ENCODE measurements around the gene HOXC9. TPM values are rescaled to one million over a fixed set of nuclear protein-coding genes. Genes with fewer than 3 reads are reported as not detected.

HOXC9 gene
- total and polyA plus RNA-seq, 12 donors: not detected

DNA sequence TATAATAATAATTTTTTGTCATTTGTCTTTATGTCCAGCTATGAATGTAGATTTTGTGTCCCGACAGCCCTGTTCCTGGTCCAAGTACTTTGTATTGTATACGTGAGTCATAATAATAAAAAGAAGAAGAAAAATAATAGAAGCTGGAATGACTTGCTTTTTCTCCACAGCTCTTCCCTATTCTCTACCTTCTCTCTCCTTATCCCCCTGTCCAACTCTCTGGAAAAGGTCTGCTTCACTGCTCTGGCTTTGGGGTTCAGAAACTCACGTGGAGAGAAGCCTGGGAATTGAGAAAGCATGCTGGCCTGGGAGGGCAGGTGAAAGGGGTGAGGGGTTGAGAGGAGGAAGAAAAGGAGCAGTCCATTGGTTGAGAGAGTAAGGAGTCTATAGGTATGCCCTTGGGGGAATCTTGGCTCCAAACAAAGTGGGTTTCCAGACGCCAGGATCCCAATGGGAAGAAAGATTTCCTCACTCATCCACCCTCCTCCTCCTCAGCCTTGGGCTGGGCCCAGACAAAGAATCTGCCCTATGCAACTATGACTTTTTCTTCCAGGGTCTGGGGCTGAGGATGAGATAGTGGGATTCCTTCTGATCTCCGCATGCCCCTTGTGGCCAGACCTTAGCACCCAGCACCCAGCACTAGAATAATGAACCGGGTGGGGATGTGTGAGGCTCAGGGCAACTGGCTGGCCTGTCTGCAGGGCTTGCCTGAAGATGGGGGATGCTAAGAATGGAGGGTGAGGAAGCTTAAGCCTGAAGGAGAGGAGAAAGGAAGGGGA, 12.9 kb downstream of the HOXC9 start:
- intact Hi-C loops (cut with DNase I): loop anchor here in 1 of 10 donors (10.0 kb wide), 1 partner anchor 342 kb away; no protein-coding TSS in a partner anchor
- no peak overlapping the region for H3K4me3 ChIP-seq
- no peaks in the 10 kb centered on the region for H3K36me3 ChIP-seq
- peaks cover 7 to 27% (median 20%) of the 10 kb centered on the region in 9 donors for H3K4me1 ChIP-seq
- DNase-seq: no peak
- H3K9me3 ChIP-seq: no peaks in the 10 kb centered on the region
- no peak for ATAC-seq
- WGBS, 2 donors: 12 to 23% methylated on average over 6 of the region's 6 CpGs
- peaks cover 46 to 98% (median 96%) of the 10 kb centered on the region in 7 donors for H3K27me3 ChIP-seq
- H3K27ac ChIP-seq: no peak overlapping the region
- no peak for TF ChIP-seq CTCF (IDR thresholded peaks at IDR 0.05)

- no peak for ATAC-seq
- H3K4me3 ChIP-seq: peak overlapping the region in 1 of 10 donors; percentile 13
- H3K9me3 ChIP-seq: no peaks in the 10 kb centered on the region
- intact Hi-C loops (cut with DNase I): loop anchor here in 1 of 10 donors (10.0 kb wide), 1 partner anchor 340 kb away; no protein-coding TSS in a partner anchor
- peaks cover 41 to 100% (median 98%) of the 10 kb centered on the region in 7 donors for H3K27me3 ChIP-seq
- no peak for TF ChIP-seq CTCF (IDR thresholded peaks at IDR 0.05)
- no peak overlapping the region for H3K27ac ChIP-seq
- DNase-seq: no peak
- H3K36me3 ChIP-seq: no peaks in the 10 kb centered on the region
- H3K4me1 ChIP-seq: peaks cover 5 to 35% (median 24%) of the 10 kb centered on the region in 9 donors
- 3 to 7% methylated on average over 36 of the region's 36 CpGs for WGBS, 2 donors
These were observed 14.5 kb downstream of the HOXC9 start for GRCh38 chr12:54014377-54015017.

DNA sequence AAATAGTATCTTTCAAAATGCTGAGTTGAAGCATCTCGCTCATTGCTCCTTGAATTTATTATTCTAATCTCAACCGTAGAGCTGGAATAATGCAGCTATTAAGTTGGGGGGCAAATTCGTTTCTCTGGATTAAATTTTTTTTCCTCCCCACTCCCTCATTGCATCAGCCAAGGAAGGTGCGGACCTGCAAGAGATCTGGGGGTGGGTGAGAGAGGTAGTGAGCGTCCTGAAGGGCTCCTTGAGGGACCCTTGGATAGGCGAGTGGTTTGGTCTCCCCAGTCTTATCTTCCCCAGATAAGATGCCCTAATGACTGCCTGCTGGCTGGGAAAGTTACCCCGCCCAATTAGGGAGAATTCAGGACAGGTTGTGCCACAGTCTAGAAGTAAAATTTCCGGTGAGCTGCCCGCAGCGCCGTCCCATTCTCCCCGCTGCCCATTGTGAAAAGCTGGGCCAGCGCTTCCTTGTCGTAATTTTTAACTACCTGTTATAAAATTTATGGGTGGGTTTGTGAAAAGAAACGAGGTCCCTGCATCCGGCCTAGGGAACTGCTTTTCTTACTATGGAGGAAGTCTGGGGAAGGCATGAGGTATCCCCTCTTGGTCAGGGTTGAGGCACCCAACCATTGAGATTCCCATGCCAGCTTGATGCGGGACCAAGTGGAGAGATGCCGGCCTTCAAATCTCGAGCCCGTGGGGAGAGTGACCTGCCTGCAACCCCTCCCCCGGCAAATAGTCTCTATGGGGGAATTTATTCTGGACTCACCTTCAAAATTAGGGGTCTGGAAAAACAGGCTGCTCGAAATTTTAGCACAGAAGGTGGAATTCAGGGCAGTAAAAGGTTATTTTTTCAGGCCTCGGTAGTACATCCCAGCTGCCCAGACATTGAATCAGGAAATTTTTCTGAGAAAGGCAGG, 15.3 kb downstream of the HOXC9 start:
- Histone ChIP-seq H3K36me3 (no peaks in the 10 kb centered on the region), H3K9me3 (no peaks in the 10 kb centered on the region), H3K27ac (no peak overlapping the region), H3K4me3 (no peak overlapping the region), H3K4me1 (peaks cover 5 to 40% (median 29%) of the 10 kb centered on the region in 9 donors), H3K27me3 (peaks cover 33 to 100% (median 97%) of the 10 kb centered on the region in 7 donors)
- TF ChIP-seq CTCF (IDR thresholded peaks at IDR 0.05): no peak
- DNase-seq (no peak), ATAC-seq (no peak)
- intact Hi-C loops (cut with DNase I): loop anchor here in 1 of 10 donors (10.0 kb wide), 1 partner anchor 340 kb away; no protein-coding TSS in a partner anchor
- 10 to 16% methylated on average over 23 of the region's 23 CpGs for WGBS, 2 donors

- Histone ChIP-seq H3K27ac (no peak overlapping the region), H3K9me3 (no peaks in the 10 kb centered on the region), H3K27me3 (peaks cover 26 to 100% (median 96%) of the 10 kb centered on the region in 7 donors), H3K4me1 (peaks cover 5 to 42% (median 31%) of the 10 kb centered on the region in 9 donors), H3K4me3 (no peak overlapping the region), H3K36me3 (no peaks in the 10 kb centered on the region)
- TF ChIP-seq CTCF (IDR thresholded peaks at IDR 0.05): no peak
- no peak for DNase-seq
- intact Hi-C loops (cut with DNase I): loop anchor here in 1 of 10 donors (10.0 kb wide), 1 partner anchor 339 kb away; no protein-coding TSS in a partner anchor
- 15 to 21% methylated on average over 3 of the region's 3 CpGs for WGBS, 2 donors
- ATAC-seq: no peak
These were observed 16.1 kb downstream of the HOXC9 start for GRCh38 chr12:54016051-54016450.

Data from heart right ventricle (tissue), 16 donors.